GM18505 (cell line): Measurements from ENCODE around the gene DENND2A.
"Not testable (repeated sequence)": the region's sequence is repeated elsewhere in the genome, so short reads cannot be mapped to it uniquely, and the experiment has no call there.

Experiments
- ATAC-seq: cut with Tn5 transposase; IDR thresholded peaks from one replicate; pipeline ENCODE4 v1.9.1; 2021; ENCODE audit not compliant: unreplicated experiment
- POLR2A ChIP-seq: IDR thresholded peaks from 4 replicates; pipeline ENCODE4 v1.6.1; 2011; ENCODE audit warnings: borderline replicate concordance; ENCODE audit not compliant: insufficient read depth, insufficient read length; ENCODE audit errors: extremely low read depth

The DENND2A gene

DNA sequence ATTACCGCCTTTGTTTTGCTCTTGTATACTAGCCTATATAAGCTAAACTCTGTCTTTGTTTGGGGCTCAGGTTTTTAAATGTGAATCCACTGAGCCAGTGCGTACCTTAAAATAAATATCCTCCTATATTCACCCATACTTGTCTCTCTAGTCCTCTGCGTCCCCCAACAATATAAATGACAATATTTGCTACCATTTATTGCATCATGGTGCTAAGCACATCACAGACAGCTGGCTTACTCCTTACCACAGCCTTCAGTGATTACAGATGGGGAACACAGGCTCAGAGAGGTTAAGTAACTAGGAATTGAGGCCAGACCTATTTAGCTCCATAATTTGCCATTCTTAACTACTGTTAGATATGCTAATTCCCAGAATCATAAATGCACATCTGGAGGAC lies 28.7 kb upstream of the DENND2A start:
- TF ChIP-seq POLR2A, result no peak
- no peak for ATAC-seq

DNA sequence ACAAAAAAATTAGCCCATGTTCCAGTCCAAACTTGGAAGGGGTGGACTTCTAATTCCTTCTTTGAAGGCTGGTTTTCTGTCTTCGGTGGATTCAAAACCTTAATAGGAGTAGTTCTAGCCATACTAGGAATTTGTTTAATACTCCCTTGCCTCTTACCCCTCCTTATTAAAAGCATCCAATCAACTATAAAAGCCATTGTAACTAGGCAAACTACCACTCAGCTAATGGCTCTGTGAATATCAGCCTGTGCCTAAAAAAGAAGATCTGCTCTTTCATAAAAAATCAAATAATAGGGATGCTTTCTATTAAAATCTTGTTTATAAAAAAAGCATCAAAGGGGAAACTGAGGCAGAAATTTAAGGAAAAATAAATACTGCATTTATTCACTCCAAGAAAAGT lies 28.0 kb upstream of the DENND2A start:
- no peak for TF ChIP-seq POLR2A
- no peak for ATAC-seq

DNA sequence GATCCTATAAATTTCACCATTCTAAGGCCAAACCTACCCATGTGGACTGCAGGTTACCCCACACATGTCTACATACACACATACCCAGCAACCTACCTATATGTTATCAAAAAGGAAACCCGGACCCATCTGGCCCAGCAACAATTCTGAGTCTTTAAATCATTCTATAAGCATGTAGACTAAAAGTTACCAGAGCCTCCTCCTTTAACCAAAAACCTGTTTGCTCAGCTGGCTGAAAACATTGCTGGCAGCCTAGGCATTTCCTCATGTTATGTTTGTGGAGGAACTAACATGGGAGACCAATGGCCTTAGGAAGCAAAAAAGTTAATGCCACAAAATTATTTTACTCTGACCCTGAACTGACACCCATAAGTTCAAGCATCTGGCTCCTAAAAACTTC lies 26.9 kb upstream of the DENND2A start:
- no peak for TF ChIP-seq POLR2A
- ATAC-seq, result no peak

DNA sequence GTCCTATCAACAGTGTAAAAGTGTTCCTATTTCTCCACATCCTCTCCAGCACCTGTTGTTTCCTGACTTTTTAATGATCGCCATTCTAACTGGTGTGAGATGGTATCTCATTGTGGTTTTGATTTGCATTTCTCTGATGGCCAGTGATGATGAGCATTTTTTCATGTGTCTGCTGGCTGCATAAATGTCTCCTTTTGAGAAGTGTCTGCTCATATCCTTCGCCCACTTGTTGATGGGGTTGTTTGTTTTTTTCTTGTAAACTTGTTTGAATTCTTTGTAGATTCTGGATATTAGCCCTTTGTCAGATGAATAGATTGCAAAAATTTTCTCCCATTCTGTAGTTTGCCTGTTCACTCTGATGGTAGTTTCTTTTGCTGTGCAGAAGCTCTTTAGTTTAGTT lies 22.3 kb upstream of the DENND2A start:
- ATAC-seq, result not testable (repeated sequence)

DNA sequence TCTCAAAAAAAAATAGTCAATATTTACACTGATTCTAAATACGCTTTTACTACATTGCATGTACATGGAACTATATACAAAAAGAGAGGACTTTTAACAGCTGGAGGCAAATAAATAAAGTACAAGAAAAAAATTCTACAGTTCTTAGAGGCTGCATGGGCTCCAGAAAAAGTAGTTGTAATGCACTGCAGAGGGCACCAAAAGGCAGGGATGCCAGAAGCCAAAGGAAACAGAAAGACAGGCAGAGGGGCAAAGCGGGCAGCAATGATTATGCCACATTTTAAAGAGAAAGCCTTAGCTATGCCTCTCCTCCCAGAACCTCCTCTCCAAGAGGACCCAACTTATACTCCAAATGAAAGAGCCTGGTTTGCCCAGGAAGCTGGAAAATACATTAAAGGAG lies 20.5 kb upstream of the DENND2A start:
- no peak for TF ChIP-seq POLR2A
- no peak for ATAC-seq

DNA sequence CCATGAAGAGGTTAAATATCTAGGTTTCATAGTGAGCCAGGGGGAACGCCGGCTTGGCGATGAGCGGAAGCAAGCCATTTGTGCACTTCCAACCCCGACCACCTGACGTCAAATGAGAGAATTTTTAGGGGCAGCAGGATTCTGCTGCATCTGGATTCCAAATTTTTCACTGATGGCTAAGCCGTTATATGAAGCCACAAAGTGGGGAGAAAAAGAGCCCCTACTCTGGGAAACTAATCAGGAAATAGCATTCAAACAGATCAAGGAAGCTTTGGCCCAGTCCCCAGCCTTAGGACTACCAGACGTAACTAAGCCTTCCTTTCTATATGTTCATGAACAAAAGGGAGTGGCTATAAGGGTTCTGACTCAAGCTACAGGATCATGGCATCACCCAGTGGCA lies 19.2 kb upstream of the DENND2A start:
- no peak for ATAC-seq
- TF ChIP-seq POLR2A, result no peak

DNA sequence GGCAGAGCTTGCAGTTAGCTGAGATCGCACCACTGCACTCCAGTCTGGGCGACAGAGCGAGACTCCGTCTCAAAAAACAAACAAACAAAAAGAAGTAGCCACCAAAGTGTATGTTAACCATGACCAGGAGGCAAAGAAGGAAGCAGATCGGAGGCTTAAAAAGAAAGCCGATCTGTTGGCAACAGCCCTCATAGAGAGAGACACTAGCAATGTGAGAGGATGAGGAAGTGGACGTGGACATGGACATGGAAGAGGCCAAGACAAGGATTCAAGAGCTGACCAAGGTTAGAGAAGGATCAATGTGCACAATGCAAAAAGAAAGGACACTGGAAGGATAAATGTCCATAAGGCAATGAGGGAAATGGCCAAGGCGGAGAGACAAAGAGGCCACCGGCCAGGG lies 17.3 kb upstream of the DENND2A start:
- no peak for ATAC-seq
- TF ChIP-seq POLR2A, result no peak

DNA sequence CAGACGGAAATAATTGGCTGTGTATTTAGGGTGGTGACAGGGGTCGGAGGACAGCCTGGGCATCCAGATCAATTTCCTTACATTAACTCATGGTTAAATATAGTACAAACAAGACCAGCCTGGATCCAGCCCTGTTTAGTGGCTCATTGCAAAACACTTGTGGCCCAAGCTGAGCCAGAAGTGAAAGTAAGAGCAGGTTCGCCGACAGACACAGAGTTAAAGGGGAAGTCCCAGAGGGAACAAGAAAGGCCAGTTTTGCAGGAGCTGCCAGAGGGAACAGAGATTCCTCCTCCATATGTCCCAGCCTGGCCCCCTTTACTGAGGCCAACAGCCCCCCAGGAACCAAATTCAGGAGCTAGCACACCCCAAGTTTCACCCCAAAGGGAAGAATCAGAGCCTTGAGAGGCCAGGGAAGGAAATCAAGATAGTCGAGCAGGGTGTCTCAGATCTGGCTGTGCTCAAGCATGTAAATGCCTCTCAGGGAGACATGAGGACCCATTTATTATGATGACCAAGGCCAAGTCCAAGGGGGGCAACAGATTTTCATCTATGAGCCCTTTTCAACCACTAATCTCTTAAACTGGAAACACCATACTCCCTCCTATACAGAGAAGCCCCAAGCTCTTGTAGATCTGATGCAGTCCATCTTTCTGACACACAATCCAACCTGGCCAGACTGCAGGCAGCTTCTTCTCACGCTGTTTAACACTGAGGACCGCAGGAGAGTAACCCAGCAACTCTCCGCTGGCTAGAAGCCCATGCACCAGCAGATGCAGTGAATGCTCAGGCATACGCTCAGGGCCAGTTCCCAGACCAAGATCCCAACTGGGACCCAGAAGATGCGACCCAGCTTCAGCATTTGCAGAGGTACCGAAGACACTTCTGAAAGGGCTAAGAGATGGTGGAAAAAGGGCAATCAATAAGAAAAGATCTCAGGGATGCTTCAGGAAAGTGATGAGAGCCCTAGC lies 16.2 kb upstream of the DENND2A start:
- ATAC-seq, result peak; percentile 94
- TF ChIP-seq POLR2A, result no peak

DNA sequence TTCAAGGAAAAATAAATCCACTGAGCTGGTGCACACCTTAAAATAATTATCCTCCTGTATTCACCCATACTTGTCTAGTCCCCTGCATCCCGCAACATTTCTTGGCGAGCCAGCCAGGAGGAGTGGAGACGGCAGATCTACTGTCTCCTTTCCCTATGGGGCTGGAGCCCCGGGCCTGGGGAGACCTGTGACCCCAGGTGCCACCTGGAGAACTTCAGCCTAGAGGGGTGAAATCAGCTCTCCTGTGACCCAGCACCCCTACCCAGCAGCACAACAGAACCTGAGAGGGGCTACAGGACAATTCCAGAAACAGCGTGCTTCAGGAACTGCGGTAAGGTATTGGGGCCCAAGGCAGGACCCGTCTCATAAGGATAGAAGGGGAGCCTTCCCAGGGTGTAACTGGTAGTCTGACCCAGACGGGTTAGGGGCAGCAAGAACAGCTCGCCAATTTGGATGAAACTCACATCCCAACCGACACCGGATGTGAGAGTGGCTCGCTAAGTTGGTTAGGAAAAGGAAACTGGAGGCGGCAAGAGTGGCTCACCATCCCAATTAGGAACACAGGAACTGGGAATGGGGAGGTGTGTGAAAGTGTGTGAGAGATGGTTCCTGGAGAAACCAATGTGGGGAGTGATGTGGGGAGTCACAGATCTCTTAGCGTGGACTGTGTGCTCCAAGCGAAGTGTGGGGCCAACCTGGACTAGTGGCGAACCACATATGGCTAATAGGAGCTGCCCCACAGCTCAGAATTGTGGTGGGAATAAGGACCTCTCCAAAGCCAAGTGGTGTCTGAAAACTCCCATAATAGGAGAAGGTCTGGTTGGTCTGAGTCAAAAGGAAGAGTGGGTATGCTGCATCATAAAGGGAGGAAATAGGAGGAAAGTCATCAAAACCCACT lies 15.1 kb upstream of the DENND2A start:
- no peak for TF ChIP-seq POLR2A
- no peak for ATAC-seq

DNA sequence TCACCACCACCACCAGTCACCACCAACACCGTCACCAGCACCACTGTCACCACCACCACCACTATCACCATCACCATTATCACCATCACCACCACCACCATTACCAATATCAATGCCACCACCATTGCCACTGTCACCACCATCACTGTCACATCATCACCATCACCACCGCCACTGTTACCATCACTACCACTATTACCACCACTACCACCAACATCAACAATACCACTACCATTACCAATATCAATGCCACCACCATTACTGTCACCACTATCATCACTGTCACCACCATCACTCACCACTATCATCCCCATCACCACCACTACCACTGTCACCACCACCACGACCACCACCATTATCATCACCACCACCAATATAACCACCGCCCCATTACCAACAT lies 14.0 kb upstream of the DENND2A start:
- no peak for ATAC-seq
- no peak for TF ChIP-seq POLR2A

DNA sequence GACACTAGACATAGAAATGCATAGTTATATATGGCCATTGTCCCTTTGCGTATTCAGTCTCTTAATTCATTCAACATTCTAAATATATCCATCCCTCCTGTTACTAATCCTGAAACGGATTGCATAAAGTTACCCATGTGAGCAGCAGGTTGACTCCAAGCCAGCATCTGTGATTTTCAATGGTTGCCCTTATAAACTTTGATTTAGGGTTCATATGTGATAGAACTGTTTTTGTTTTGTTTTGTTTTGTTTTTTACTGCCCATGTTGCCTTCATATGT lies 13.4 kb upstream of the DENND2A start:
- no peak for ATAC-seq
- TF ChIP-seq POLR2A, result no peak

DNA sequence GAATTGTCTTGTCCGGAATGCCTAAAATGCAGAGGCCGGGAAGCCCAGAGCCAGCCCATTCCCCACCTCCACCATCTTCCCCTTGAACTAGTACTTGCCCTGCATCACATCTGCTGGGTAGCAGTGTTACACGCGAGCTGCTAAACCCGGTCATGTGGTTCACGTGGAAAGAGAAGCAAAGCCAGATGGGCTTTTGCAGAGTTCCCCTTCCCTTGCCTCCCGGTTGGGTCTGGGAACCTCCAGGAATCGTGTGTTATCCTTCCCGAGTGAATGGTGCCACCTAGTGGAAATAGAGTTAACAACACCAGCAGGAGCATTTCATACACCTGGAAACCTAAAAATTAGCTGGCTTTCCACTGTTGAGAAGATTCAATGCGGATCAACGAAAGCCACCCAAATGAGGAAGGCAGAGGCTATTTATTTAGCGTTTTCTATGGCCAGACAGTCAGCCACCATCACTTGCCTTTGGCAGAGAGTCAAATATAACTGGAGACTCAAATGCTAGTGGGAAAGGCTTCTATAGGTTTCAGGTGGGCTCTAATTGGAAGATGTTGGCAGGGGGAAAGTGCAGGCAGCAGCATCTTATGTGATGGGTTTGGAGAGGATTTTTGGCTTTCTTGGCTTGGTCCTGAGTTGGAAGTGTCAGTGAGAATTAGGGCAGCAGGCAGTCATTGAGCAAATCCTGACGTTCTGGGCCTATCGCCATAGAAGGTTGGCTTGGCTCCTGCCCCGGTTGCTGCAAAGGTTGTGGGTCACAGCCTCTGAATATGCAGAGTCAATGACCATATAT lies 12.9 kb upstream of the DENND2A start:
- no peak for TF ChIP-seq POLR2A
- ATAC-seq, result no peak

DNA sequence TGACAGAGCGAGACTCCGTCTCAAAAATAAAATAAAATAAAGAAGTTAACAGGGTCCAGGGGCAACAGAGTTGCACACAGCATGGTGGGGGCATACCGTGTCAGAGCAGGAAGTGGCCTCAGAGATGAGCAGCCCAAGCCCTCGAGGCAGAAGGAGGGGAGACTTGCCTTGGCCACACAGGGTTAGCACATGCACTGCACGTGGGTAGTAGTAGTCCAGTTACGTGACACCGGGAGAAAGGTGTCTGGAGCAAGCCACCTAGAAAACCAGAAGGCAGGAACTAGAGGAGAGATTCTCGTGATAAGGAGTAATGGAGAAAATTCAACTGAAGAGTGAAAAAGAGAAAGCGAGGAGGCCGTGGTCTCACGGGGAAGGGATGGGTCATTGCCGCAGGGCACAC lies 9.8 kb upstream of the DENND2A start:
- TF ChIP-seq POLR2A, result no peak
- ATAC-seq, result no peak

DNA sequence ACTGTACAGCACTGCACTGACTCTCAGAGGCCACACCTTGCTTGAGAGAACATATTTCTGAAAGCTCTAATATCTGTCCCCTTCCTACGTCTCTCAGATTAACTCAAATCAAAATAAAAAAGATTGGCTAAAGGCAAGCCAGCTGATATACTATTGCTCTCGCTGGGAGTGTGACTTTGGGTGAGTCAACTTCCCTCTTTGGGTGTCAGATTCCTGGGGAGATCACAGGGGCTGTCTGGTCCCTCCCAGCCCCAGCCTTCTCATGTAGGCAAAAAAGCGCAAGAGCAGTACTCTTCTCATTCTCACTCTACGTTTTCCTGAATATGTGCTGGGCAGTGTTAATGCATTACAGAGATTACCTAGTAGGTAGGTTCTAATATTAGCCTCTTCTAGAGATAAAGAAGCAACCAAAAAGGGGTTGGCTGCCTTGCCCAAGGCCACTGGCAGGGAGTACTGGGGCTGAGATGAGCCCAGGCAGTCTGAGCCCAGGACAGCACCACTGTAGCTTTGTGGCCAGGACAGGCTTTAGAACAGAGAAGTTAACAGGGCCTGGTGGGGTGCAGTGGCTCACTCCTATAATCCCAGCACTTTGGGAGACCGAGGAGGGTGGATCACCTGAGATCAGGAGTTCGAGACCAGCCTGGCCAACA lies 9.1 kb upstream of the DENND2A start:
- no peak for ATAC-seq
- no peak for TF ChIP-seq POLR2A
